ENCODE measurements around the gene C5orf24.

DNA sequence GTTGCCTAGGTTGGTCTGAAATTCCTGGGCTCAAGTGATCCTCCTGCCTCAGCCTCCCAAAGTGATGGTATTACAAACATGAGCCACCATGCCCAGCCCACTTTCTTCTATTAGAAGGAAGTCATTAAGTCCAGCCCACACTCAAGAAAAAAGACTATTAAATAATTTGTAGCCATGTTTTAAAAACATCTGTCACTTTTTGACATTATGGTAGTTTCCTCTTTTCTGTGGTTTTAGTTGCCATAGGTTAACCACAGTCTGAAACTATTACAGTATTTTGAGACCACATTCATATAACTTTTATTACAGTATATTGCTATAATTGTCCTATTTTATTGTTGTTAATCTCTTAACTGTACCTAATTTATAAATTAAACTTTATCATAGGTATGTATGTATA is 31.9 kb upstream of the C5orf24 start:
- TF ChIP-seq CTCF (IDR thresholded peaks at IDR 0.05) (no peak), POLR2AphosphoS5 (IDR thresholded peaks at IDR 0.05; ENCODE audit: insufficient read depth in 1 of 2, low read depth in 1 of 2) (no peak)
